GM19099 (cell line): ENCODE results near the gene PLEKHG4B.

ENCODE experiments used
- POLR2A ChIP-seq: IDR thresholded peaks from 3 replicates; pipeline ENCODE4 v1.6.1; 2011; ENCODE audit warnings: low read depth; ENCODE audit not compliant: insufficient read length; ENCODE audit errors: extremely low read depth

PLEKHG4B gene

DNA sequence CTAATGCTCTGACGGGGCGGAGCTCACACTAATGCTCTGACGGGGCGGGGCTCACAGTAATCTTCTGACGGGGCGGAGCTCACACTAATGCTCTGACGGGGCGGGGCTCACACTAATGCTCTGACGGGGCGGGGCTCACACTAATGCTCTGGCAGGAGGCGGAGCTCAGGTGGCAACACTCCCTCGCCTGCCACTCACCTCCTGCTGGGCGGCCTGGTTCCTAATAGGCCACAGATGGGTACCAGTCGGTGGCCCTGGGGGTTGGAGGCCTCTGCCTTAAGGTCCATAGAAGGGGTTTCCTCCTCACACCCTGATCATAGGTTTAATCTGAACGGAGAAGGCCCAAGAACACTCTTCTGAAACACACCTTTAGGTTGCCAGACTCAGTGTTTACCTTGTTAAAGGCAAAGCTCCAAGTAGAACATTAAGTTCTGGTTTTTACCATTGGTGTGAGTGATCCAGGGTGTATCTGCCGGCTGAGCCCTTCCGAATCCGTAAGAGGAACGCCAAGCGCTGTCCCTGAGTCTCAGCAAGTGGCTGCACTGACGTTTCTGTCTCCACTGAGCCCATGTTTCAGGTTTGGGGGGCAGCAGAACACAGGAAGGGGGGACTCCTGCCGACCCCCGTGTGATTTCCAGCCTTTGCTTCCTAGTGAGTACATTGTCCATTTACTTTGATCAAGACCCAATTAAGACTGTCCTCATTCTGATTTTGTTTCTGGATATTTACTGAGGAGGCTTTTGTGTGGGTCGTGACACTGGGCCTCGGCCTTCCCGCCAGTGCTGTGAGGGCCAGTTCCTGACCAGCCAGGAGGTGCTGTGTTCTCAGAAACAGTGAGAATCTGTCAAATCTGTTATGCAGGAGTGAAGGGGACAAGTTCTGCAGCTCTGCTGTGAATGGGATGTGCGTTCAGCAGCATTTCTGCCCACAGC is 74.7 kb downstream of the PLEKHG4B start:
- no peak for TF ChIP-seq POLR2A

DNA sequence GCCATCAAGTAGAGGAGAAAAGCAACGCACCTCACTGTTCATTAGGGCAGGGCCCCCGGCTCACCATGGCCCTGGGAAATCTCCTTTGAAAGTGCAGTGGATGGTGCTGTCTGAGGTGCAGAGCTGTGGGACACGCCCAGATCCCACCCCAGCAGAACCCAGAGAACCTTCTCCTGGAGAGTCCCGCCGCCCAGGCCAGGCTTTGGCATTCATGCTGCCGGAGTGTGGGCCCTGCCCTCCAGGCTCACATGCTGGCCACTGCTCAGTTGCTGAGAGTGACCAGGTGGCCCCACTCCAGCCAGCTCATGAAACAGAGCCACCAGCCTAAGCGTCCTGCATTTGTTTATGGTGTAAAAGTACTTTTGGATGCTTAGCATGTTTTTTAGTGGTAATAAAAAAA is 75.5 kb downstream of the PLEKHG4B start:
- no peak for TF ChIP-seq POLR2A

DNA sequence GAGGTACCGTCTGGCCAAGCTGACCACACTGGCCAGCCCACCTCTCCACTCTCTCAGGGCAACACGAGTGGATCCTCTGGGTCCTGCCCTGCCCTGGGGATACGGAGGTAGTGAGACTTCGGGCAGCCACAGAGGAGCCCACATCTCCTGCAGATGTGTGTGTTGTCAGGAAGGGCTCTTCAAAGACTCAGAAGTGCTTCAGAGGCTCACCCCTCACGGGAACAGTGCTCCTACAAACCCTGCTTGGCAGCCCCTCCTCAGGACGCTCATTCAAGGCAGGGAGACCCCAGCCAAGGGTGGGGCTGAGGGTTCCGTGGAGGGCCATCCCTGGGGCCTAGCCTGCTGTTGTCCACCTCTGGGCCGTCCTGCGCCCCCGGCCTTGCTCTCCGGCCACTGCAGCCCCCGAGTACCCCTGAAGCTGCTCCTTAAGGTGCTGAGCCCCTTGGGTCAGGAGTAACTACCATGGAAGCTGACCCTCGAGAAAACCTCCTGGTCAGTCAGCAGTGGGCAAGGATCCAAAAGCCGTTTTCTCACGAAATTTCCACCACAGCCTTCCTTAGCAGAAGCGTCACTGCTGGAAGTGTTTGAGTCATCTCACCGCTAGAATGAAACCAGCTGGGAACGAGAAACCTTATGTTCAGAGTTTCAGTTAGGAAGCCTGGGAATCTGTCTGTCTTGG is 76.2 kb downstream of the PLEKHG4B start:
- TF ChIP-seq POLR2A, result no peak

DNA sequence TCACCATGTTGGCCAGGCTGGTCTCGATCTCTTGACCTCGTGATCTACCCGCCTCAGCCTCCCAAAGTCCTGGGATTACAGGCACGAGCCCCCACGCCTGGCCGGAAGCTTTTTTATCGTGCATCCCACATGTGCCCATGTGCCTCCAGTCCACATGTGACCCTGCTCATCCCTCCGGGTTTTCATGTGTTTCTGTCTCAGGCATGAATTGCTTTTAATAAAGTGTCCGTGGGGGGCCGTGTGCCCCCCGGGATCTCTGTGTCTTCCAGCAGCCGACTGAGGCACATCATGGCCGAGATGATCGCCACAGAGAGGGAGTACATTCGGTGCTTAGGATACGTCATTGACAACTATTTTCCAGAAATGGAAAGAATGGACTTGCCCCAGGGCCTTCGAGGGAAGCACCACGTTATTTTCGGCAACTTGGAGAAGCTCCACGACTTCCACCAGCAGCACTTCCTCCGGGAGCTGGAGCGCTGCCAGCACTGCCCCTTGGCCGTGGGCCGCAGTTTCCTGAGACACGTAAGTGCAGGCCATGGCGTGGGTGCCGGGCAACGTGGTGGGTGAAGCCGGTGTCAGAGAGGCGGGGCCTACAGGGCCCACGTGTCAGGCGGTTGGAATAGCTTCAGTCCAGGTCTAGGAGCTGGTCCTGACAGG is 77.2 kb downstream of the PLEKHG4B start:
- TF ChIP-seq POLR2A, result no peak

DNA sequence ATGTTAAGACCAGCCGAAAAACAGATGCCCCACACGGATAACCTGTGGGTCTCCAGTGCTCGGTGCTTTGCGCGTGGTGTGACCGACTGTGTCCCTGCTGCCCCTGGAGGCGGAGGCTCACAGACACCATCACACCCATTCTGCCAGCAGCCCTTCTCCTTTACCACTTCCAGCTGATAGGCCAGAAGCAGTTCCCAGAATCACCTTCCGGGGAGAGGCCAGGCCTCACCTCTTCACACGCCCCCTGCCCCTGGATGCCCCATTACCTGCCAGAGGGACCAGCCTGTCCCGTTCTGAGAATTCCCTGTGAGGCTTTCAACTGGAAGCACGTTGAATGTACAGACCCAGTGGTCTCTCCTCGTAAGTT is 77.7 kb downstream of the PLEKHG4B start:
- TF ChIP-seq POLR2A, result no peak

DNA sequence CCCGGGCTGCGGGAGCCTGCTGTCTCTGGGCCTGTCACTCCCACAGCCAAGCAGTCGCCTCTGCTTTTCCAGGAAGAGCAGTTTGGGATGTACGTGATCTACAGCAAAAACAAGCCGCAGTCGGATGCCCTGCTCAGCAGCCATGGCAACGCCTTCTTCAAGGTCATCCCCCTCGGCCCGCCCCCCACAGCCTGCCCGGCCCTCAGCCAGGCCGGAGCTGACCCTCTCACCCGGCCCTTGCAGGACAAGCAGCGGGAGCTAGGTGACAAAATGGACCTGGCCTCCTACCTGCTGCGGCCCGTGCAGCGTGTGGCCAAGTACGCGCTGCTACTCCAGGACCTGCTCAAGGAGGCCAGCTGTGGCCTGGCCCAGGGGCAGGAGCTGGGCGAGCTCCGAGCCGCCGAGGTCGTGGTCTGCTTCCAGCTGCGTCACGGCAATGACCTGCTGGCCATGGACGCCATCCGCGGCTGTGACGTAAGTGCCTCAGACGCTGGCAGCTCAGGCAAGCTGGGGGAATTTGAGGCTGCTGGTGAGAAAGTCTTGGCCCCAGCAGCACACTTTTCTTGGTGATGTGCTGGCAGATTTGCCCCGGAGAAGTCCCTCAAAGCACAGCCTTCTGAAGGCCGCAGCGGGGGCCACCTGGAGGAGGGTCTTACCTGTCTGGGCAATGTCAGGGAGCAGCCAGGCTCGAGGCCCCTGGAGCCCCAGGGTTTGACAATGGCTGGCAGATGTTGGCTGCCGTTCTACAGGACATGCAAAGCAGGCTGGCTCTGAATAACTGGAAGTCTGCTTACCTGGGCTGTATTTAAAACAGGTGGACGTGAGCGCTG is 79.2 kb downstream of the PLEKHG4B start:
- TF ChIP-seq POLR2A, result no peak

DNA sequence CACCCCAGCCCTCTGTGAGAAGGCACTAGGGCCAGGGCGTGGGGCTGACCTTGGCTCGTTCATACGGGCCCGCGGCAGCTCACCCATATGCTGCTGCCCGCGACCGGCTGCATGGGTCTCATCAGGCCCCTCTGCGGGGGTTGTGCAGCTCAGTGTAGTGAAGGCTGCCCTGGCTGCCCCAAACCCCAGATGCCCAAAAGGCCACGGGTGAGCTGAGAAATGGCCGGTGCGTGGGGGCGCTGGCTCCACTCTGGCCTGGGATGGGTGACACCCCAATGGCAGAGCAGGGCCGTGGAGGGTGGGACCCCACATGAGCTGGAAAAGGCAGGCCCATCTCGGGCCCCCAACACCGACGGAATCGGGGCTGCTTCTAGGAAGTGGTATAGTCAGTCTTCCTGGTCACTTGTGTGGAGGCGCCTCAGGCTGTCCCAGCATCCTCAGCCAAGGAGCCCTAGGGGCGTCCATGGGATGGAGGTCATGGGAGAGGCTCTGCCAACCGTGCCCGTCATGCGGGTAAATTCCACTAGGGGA is 79.9 kb downstream of the PLEKHG4B start:
- no peak for TF ChIP-seq POLR2A

DNA sequence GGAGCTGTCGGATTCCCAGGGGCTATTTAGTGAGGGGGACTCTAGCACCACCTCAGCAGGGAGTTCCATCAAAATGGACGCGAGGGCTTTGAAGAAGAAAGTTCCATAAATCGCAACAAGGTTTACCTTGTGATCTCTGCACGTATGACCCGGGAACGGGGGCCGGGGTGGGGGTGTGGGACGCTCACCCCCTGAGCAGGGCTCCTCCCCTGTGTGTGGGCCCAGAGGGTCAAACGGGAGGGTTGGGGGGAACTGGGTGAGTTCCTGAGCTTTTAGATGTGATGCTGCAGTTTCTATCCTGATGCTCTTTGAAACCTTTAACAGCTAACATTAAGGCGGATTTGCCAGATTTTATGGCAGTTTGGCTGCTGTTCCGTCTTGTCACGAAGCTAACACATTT is 80.5 kb downstream of the PLEKHG4B start:
- TF ChIP-seq POLR2A, result no peak

DNA sequence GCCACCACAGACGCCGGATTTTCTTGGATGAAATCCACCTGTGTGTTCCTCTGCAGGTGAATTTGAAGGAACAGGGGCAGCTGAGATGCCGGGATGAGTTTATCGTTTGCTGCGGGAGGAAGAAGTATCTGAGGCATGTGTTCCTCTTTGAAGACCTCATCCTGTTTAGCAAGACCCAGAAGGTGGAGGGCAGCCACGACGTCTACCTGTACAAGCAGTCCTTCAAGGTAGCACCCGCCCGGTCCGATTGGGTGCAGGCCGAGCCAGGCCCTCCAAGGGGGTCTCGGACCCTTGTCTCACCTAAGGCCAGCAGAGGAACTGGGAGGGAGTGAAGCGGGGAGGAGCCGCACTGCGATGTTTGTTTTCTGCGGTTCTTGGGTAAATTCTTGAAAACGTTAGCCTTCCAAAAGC is 80.9 kb downstream of the PLEKHG4B start:
- TF ChIP-seq POLR2A, result no peak

DNA sequence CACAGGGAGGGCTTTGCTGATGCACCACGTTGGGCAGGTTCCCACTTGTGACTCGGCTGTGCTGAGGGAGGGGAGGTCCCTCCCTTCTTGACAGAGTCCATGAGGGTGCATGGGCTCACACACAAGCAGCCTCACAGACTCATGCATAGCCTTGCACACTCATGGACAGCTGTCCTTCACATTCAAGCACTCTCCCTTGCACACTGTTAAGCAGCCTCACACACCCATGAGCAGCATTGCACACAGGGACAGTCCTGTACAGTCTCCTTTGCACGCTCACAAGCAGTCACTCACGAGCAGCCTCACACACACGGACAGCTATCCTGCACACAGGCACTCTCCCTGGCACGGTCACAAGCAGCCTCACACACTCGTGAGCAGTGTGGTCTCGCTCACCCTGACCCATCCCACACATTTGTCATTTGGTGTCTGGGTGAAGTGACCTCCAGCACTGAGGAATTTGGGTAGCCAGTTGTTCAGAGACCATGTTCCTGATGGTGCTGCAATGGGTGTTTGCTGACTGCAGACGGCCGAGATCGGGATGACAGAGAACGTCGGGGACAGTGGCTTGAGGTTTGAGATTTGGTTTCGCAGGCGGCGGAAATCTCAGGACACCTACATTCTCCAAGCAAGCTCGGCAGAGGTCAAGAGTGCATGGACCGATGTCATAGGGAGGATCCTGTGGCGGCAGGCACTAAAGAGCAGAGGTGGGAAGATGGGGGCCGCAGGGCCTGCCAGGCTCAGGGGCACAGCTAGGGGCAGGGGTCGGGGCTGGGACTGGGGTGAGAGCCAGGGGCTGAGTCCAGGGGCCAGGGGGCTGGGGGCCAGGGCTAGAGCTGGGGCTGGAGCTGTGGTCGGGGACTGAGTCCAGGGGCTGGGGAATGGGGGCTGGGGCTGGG is 81.7 kb downstream of the PLEKHG4B start:
- no peak for TF ChIP-seq POLR2A

DNA sequence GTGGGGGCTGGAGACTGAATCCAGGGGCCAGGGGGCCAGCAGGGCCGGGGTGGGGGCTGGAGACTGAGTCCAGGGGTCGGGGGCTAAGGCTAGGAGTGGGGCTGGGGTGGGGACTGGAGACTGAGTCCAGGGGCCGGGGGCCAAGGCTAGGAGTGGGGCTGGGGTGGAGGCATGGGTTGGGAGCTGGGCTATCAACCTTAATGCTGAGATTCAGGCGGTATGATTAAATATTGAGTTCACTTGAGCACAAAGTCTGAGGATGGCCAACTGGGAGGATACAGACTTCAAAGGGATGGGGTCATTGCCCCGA is 82.3 kb downstream of the PLEKHG4B start:
- TF ChIP-seq POLR2A, result no peak

DNA sequence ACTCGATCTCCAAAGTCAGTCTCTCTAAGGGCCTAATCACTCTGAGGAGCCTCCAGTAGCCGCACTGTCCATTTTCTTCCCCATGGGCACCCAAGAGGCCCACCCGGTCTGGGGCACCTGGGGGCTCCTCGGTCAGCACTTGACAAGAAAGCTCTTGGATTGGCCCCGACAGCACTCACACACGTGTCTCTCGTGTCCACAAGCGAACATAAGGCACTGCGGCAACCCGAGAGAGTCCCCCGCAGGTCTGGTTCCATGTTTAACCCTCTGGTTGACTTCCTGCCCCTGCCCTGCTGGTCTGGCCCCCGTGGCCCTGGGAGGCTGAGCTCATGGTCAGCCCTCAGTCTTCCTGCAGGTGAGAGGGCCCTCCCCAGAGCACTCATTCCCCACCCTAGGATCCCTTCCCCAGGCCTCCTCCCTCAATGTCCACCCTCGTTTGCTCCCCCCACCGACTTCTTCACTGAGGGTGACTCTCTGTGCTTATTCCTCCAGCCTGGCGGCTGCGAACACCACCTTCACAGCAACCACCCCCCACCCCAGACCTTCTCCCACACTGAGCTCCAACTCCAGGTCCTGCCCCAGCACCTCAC is 83.0 kb downstream of the PLEKHG4B start:
- no peak for TF ChIP-seq POLR2A

DNA sequence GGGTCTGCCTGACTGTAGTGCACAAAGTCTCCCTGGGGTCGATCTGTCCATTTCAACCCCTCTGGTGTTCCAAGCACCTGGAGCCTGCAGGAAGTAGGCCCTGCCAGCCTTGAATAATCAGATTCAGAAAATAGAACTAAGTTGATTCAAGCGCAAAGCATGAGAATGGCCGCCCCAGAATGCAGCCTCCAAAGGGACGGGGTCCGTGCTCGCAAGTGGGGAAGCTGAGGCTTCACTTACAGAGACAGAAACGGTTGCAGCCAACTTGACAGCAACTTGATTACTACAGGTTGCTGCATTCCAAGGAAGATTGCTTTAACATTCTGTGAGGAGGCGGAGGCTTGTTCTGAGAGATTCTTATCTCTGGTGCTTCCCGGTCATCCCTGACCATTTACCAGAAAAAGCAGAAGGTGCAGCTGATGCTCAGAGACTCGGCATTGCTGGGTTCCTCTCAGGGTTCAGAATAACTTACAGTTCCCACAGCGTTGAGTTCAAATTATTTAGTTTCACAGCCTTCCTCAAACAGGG is 84.4 kb downstream of the PLEKHG4B start:
- no peak for TF ChIP-seq POLR2A
